NCI-H2107 (cell line): ENCODE results near the gene MRPL55.

Experiments
- DNase-seq: peaks from one replicate; lab custom pipeline; 2025; lab: John Stamatoyannopoulos, UW

Gene MRPL55

GRCh38 chr1:228100822-228101613 is 8.1 kb downstream of the MRPL55 start:
- no peak for DNase-seq

GRCh38 chr1:228099331-228099732 is 9.8 kb downstream of the MRPL55 start:
- DNase-seq, result no peak

GRCh38 chr1:228098323-228098931 is 10.7 kb downstream of the MRPL55 start:
- DNase-seq, result no peak

GRCh38 chr1:228097333-228098081 is 11.6 kb downstream of the MRPL55 start:
- DNase-seq, result no peak

GRCh38 chr1:228096416-228097332 is 12.4 kb downstream of the MRPL55 start:
- no peak for DNase-seq

GRCh38 chr1:228095938-228096337 is 13.2 kb downstream of the MRPL55 start:
- DNase-seq, result no peak

- DNase-seq, result no peak
These were observed 13.9 kb downstream of the MRPL55 start for GRCh38 chr1:228095161-228095560.

- DNase-seq, result no peak
These were observed 14.6 kb downstream of the MRPL55 start for GRCh38 chr1:228094432-228095016.

- no peak for DNase-seq
These were observed 15.8 kb downstream of the MRPL55 start for GRCh38 chr1:228093050-228093906.

GRCh38 chr1:228092342-228093049 is 16.6 kb downstream of the MRPL55 start:
- no peak for DNase-seq

GRCh38 chr1:228091084-228091483 is 18.0 kb downstream of the MRPL55 start:
- DNase-seq, result no peak

GRCh38 chr1:228090613-228091081 is 18.5 kb downstream of the MRPL55 start:
- DNase-seq, result no peak

GRCh38 chr1:228089519-228090380 is 19.3 kb downstream of the MRPL55 start:
- no peak for DNase-seq

- DNase-seq, result no peak
These were observed 20.3 kb downstream of the MRPL55 start for GRCh38 chr1:228088586-228089498.

GRCh38 chr1:228087771-228088251 is 21.3 kb downstream of the MRPL55 start:
- no peak for DNase-seq

- DNase-seq, result no peak
These were observed 23.7 kb downstream of the MRPL55 start for GRCh38 chr1:228085287-228085951.

- DNase-seq, result no peak
These were observed 24.3 kb downstream of the MRPL55 start for GRCh38 chr1:228084797-228085196.
